Measurements from ENCODE around the gene ZNF738. TPM values are rescaled to one million over a fixed set of nuclear protein-coding genes. Genes with fewer than 3 reads are reported as not detected.

The ZNF738 gene
- total RNA-seq, 1 donor from 2014 or later: 1.5 TPM

- no peaks in the 10 kb centered on the region for H3K4me1 ChIP-seq
- intact Hi-C loops (cut with DNase I): no loop called here
- H3K36me3 ChIP-seq: peaks cover 9 to 35% of the 10 kb centered on the region in 2 donors
- H3K9me3 ChIP-seq: peaks cover 52 to 97% of the 10 kb centered on the region in 2 donors
- peak overlapping the region in 1 of 2 donors; percentile 33 for H3K4me3 ChIP-seq
- no peak for DNase-seq (ENCODE audit: low spot score in 2 of 2)
- TF ChIP-seq CTCF (IDR thresholded peaks at IDR 0.05): no peak
- no peak overlapping the region for H3K27ac ChIP-seq
- no peaks in the 10 kb centered on the region for H3K27me3 ChIP-seq
Measured at GRCh38 chr19:21423057-21424041, 64.5 kb downstream of the ZNF738 start.

Other genes starting within 250 kb of the ZNF738 start
- gene ZNF431, start 217.0 kb upstream of the ZNF738 start, total RNA-seq: 10.2 TPM
- gene ZNF708, start 29.6 kb upstream of the ZNF738 start, total RNA-seq: 11.0 TPM
- gene ZNF493, start 38.1 kb downstream of the ZNF738 start, total RNA-seq: 13.0 TPM
- 1.9 TPM for gene ZNF429, start 146.6 kb downstream of the ZNF738 start, total RNA-seq

Data from ascending aorta (tissue), 2 donors.